WTC11 (cell line): ENCODE results near the gene C6orf163. TPM values are rescaled to one million over a fixed set of nuclear protein-coding genes. Genes with fewer than 3 reads are reported as not detected.
A peak's percentile ranks its signal among the peaks of the same experiment; 100 is the strongest.

Source experiments
- ATAC-seq: fragments of 200-7000 bp; cut with Tn5 transposase; 2 replicates; pipeline ENCODE4 v1.10.0; 2021; ENCODE audit warnings: mild to moderate bottlenecking, moderate library complexity
- CTCF ChIA-PET: fragments of 300-600 bp; sonication (Branson Sonifier 250); formaldehyde crosslinking; loops from one replicate; lab custom pipeline; 2021; ENCODE audit warnings: antibody characterized with exemption; lab: Charles Lee
- POLR2A ChIA-PET: fragments of 350-600 bp; sonication (Branson Sonifier 250); formaldehyde crosslinking; loops from one replicate; lab custom pipeline; 2021; ENCODE audit warnings: antibody characterized with exemption; lab: Charles Lee
- DNase-seq: peaks from one replicate; pipeline ENCODE4 v3.0.0; 2021; ENCODE audit warnings: low spot score
- H3K27ac Mint-ChIP-seq: 2 replicates; pipeline ENCODE4 v1.8.0; 2021; ENCODE audit warnings: mixed read lengths
- H3K27me3 Mint-ChIP-seq: 2 replicates; pipeline ENCODE4 v1.8.0; 2021; ENCODE audit warnings: low read depth, mild to moderate bottlenecking, moderate library complexity, mixed read lengths
- H3K36me3 Mint-ChIP-seq: 2 replicates; pipeline ENCODE4 v1.8.0; 2021; ENCODE audit warnings: mixed read lengths
- H3K4me1 Mint-ChIP-seq: 2 replicates; pipeline ENCODE4 v1.8.0; 2022; ENCODE audit warnings: mixed read lengths
- H3K4me3 Mint-ChIP-seq: 2 replicates; pipeline ENCODE4 v1.8.0; 2021; ENCODE audit warnings: mild to moderate bottlenecking, moderate library complexity, mixed read lengths
- H3K9me3 Mint-ChIP-seq: 2 replicates; pipeline ENCODE4 v1.8.0; 2021; ENCODE audit warnings: mixed read lengths
- CDX4 ChIP-seq: fragments of 250-450 bp; sonication (Bioruptor Pico); IDR thresholded peaks from 2 replicates; pipeline ENCODE4 v1.9.0; 2021; ENCODE audit warnings: moderate library complexity, mild to moderate bottlenecking, inconsistent platforms, borderline replicate concordance
- CREB1 ChIP-seq: sonication (generic); formaldehyde crosslinking; IDR thresholded peaks from 2 replicates; pipeline ENCODE4 v1.8.0; 2023; ENCODE audit warnings: mild to moderate bottlenecking, missing genetic modification reagents
- CTCF ChIP-seq: fragments of 200-600 bp; IDR thresholded peaks from 2 replicates; pipeline ENCODE4 v1.8.0; 2022; ENCODE audit warnings: antibody characterized with exemption
- E2F5 ChIP-seq: sonication (generic); formaldehyde crosslinking; IDR thresholded peaks from 2 replicates; pipeline ENCODE4 v1.8.1; 2022; ENCODE audit warnings: mild to moderate bottlenecking, moderate library complexity, missing genetic modification reagents
- ELF4 ChIP-seq: sonication (generic); formaldehyde crosslinking; IDR thresholded peaks from 2 replicates; pipeline ENCODE4 v1.8.1; 2022; ENCODE audit warnings: low read depth, mild to moderate bottlenecking, moderate library complexity, missing genetic modification reagents
- ERG ChIP-seq: fragments of 250-450 bp; sonication (Bioruptor Pico); IDR thresholded peaks from 2 replicates; pipeline ENCODE4 v1.8.0; 2021; ENCODE audit warnings: mild to moderate bottlenecking
- ESRRA ChIP-seq: sonication (generic); formaldehyde crosslinking; IDR thresholded peaks from 2 replicates; pipeline ENCODE4 v1.8.1; 2022; ENCODE audit warnings: mild to moderate bottlenecking, missing genetic modification reagents, borderline replicate concordance
- FOXP1 ChIP-seq: sonication (generic); formaldehyde crosslinking; IDR thresholded peaks from 2 replicates; pipeline ENCODE4 v1.8.0; 2022; ENCODE audit warnings: missing genetic modification reagents, mild to moderate bottlenecking, moderate library complexity, borderline replicate concordance
- GTF2I ChIP-seq: fragments of 250-450 bp; sonication (Bioruptor Pico); conservative IDR thresholded peaks from 2 replicates; pipeline ENCODE4 v1.4.0; 2021; ENCODE audit warnings: mild to moderate bottlenecking
- IRF1 ChIP-seq: sonication (generic); formaldehyde crosslinking; IDR thresholded peaks from 2 replicates; pipeline ENCODE4 v1.8.0; 2023; ENCODE audit warnings: missing genetic modification reagents
- MAX ChIP-seq: sonication (generic); formaldehyde crosslinking; IDR thresholded peaks from 2 replicates; pipeline ENCODE4 v1.8.0; 2022; ENCODE audit warnings: mild to moderate bottlenecking, missing genetic modification reagents
- MLX ChIP-seq: sonication (generic); formaldehyde crosslinking; IDR thresholded peaks from 2 replicates; pipeline ENCODE4 v1.8.1; 2023; ENCODE audit warnings: mild to moderate bottlenecking, missing genetic modification reagents, moderate library complexity
- PRDM15 ChIP-seq: sonication (generic); formaldehyde crosslinking; IDR thresholded peaks from 2 replicates; pipeline ENCODE4 v1.8.0; 2022; ENCODE audit warnings: missing genetic modification reagents
- PRRX2 ChIP-seq: fragments of 250-450 bp; sonication (Bioruptor Pico); IDR thresholded peaks from 2 replicates; pipeline ENCODE4 v1.8.0; 2021; ENCODE audit warnings: mild to moderate bottlenecking
- SOX15 ChIP-seq: fragments of 250-450 bp; sonication (Bioruptor Pico); IDR thresholded peaks from 2 replicates; pipeline ENCODE4 v1.9.0; 2021; ENCODE audit warnings: mild to moderate bottlenecking
- SP1 ChIP-seq: sonication (generic); formaldehyde crosslinking; conservative IDR thresholded peaks from 2 replicates; pipeline ENCODE4 v1.8.1; 2022; ENCODE audit warnings: missing genetic modification reagents
- ZBTB21 ChIP-seq: sonication (generic); formaldehyde crosslinking; IDR thresholded peaks from 2 replicates; pipeline ENCODE4 v1.8.1; 2023; ENCODE audit warnings: mild to moderate bottlenecking, missing genetic modification reagents, borderline replicate concordance
- ZBTB43 ChIP-seq: sonication (generic); formaldehyde crosslinking; IDR thresholded peaks from 2 replicates; pipeline ENCODE4 v1.8.1; 2023; ENCODE audit warnings: mild to moderate bottlenecking, missing genetic modification reagents
- ZNF512 ChIP-seq: sonication (generic); formaldehyde crosslinking; IDR thresholded peaks from 2 replicates; pipeline ENCODE4 v1.8.1; 2022; ENCODE audit warnings: missing genetic modification reagents, borderline replicate concordance
- total RNA-seq: library from RNA; stranded (reverse); gene quantifications from 3 replicates; pipeline ENCODE4 v1.2.3, GENCODE V29; 2021

The C6orf163 gene
- total RNA-seq, 1 experiment from 2014 or later = 2.0 TPM

GRCh38 chr6:87407561-87407900, 62.9 kb downstream of the C6orf163 start (continued):
- TF ChIP-seq PRDM15 (CRISPR knock-in tag) = no peak
- TF ChIP-seq, all 79 proteins: peak for 0

- Mint-ChIP-seq H3K27ac (peak within 1 kb of the TSS; percentile 60; the same call in 1 of the 2 replicates), H3K27me3 (peaks cover 12% of the 10 kb centered on the region), H3K4me3 (peak within 1 kb of the TSS; percentile 79), H3K4me1 (0 out of 2 replicates have a peak, but pooled peaks cover 3% of the 10 kb centered on the region), H3K9me3 (no peaks in the 10 kb centered on the region), H3K36me3 (no peaks in the 10 kb centered on the region)
- ChIA-PET CTCF (interaction anchor here (1.0 to 2.5 kb wide), 5 partner anchors 8 to 341 kb away, joined by 3 to 17 read pairs (median 3); no protein-coding TSS in a partner anchor), POLR2A (interaction anchor here (0.6 to 1.7 kb wide), 4 partner anchors 12 to 265 kb away, joined by 4 to 6 read pairs (median 4); no protein-coding TSS in a partner anchor)
- peak; percentile 77 for DNase-seq
- peak; percentile 88 for ATAC-seq
- TF ChIP-seq ZBTB43 (CRISPR knock-in tag) (peak; percentile 33; the same call in 1 of the 2 replicates), MAX (CRISPR knock-in tag) (no peak; the same call in 1 of the 2 replicates), ESRRA (CRISPR knock-in tag) (no peak), SP1 (CRISPR knock-in tag) (no peak), IRF1 (no peak), MLX (CRISPR knock-in tag) (no peak), CDX4 (CRISPR knock-in tag) (no peak), FOXP1 (CRISPR knock-in tag) (no peak; the same call in 1 of the 2 replicates), SOX15 (CRISPR knock-in tag) (no peak), E2F5 (CRISPR knock-in tag) (no peak), CTCF (no peak), ELF4 (no peak), GTF2I (CRISPR knock-in tag) (0 out of 2 replicates have a peak, but pooled peaks have one; percentile 6), ZNF512 (CRISPR knock-in tag) (no peak), PRRX2 (CRISPR knock-in tag) (0 out of 2 replicates have a peak, but pooled peaks have one; percentile 7), CREB1 (CRISPR knock-in tag) (no peak), ZBTB21 (no peak), ERG (CRISPR knock-in tag) (no peak)
Observed at GRCh38 chr6:87407901-87408720, 63.5 kb downstream of the C6orf163 start, which contains the start of gene CFAP206. Gene CFAP206 (plus strand): TSS chr6:87407972. CDS start chr6:87409840, 1,868 bp downstream.
